IMR-90 (cell line): Measurements from ENCODE around the gene BCL2L2.

Experiments used
- BHLHE40 ChIP-seq: fragments of 150-350 bp; IDR thresholded peaks from 2 replicates; pipeline ENCODE4 v1.6.1; 2016; ENCODE audit warnings: mild to moderate bottlenecking, low read depth, low read length
- CEBPB ChIP-seq: IDR thresholded peaks from 2 replicates; pipeline ENCODE4 v1.6.1; 2012; ENCODE audit warnings: low read depth, low read length, improper control_type of control experiment
- CTCF ChIP-seq: conservative IDR thresholded peaks from 2 replicates; pipeline ENCODE4 v1.5.1; 2012; ENCODE audit warnings: mild to moderate bottlenecking, low read depth, low read length, improper control_type of control experiment
- FOS ChIP-seq: fragments of 150-350 bp; IDR thresholded peaks from 2 replicates; pipeline ENCODE4 v1.6.1; 2016; ENCODE audit warnings: low read depth, low read length
- MXI1 ChIP-seq: IDR thresholded peaks from 2 replicates; pipeline ENCODE4 v1.6.1; 2012; ENCODE audit warnings: low read depth, mild to moderate bottlenecking, low read length, moderate library complexity, borderline replicate concordance
- POLR2A ChIP-seq: IDR thresholded peaks from 2 replicates; pipeline ENCODE4 v1.6.1; 2012; ENCODE audit warnings: mild to moderate bottlenecking, low read depth, low read length
- RAD21 ChIP-seq: IDR thresholded peaks from 2 replicates; pipeline ENCODE4 v1.6.1; 2012; ENCODE audit warnings: low read length, improper control_type of control experiment
- RCOR1 ChIP-seq: IDR thresholded peaks from 2 replicates; pipeline ENCODE4 v1.6.1; 2012; ENCODE audit warnings: mild to moderate bottlenecking, low read length, improper control_type of control experiment; ENCODE audit not compliant: insufficient replicate concordance
- USF2 ChIP-seq: fragments of 150-350 bp; IDR thresholded peaks from 2 replicates; pipeline ENCODE4 v1.6.1; 2017; ENCODE audit warnings: mild to moderate bottlenecking, antibody characterized with exemption, low read length, low read depth

GRCh38 chr14:23319746-23320583 is 13.3 kb downstream of the BCL2L2 start:
- TF ChIP-seq POLR2A (no peak), CTCF (no peak), MXI1 (no peak), RCOR1 (no peak), CEBPB (no peak), BHLHE40 (no peak), USF2 (no peak), FOS (no peak), RAD21 (no peak)
